ENCODE measurements around the gene MAGED2. TPM values are rescaled to one million over a fixed set of nuclear protein-coding genes. Genes with fewer than 3 reads are reported as not detected.
"Not testable (repeated sequence)": the region's sequence is repeated elsewhere in the genome, so short reads cannot be mapped to it uniquely, and the experiment has no call there.

The MAGED2 gene
- polyA plus RNA-seq, 3 donors, result 38.3 to 43.5 (median 39.1) TPM

GRCh38 chrX:54838583-54838982 is 31.0 kb downstream of the MAGED2 start:
- Histone ChIP-seq H3K27me3 (ENCODE audit: control insufficient read depth in 2 of 2, insufficient read depth in 2 of 2, low read length in 2 of 2) (no peaks in the 10 kb centered on the region), H3K9ac (ENCODE audit: insufficient read depth, low read length, poor library complexity, severe bottlenecking) (no peak overlapping the region), H3K9me3 (replicated peaks in 1 of 2; ENCODE audit: control insufficient read depth in 1 of 2, insufficient read depth in 1 of 2, low read length in 2 of 2) (peaks cover 0 to 3% of the 10 kb centered on the region in 2 donors), H3K27ac (ENCODE audit: low read depth in 1 of 2, low read length in 2 of 2) (no peak overlapping the region), H3K4me1 (ENCODE audit: control insufficient read depth in 1 of 2, insufficient read depth in 2 of 2, low read length in 2 of 2) (no peaks in the 10 kb centered on the region), H2AFZ (ENCODE audit: insufficient read depth, low read depth, low read length, poor library complexity, severe bottlenecking) (no peak overlapping the region), H4K20me1 (ENCODE audit: insufficient read depth, low read length) (no peaks in the 10 kb centered on the region), H3K79me2 (ENCODE audit: insufficient read depth, low read length) (no peaks in the 10 kb centered on the region), H3K4me2 (replicated peaks; ENCODE audit: extremely low read depth, low read length, poor library complexity, severe bottlenecking) (no peak overlapping the region), H3K36me3 (replicated peaks in 1 of 2; ENCODE audit: control insufficient read depth in 1 of 2, insufficient read depth in 2 of 2, low read length in 2 of 2) (no peaks in the 10 kb centered on the region), H3K4me3 (replicated peaks in 1 of 3; ENCODE audit: low read depth in 2 of 3, low read length in 3 of 3) (no peak overlapping the region)
- H3K36me3 Mint-ChIP-seq, result no peaks in the 10 kb centered on the region
- no peak for TF ChIP-seq CTCF (IDR thresholded peaks at IDR 0.05)
- 100% methylated on average over 1 of the region's 3 CpGs for WGBS (ENCODE audit: insufficient coverage)
- H3K27ac Mint-ChIP-seq, result no peak overlapping the region
- intact Hi-C loops (cut with micrococcal nuclease), result no loop called here
- H3K9me3 Mint-ChIP-seq, result peaks cover 0 to 7% (median 3%) of the 10 kb centered on the region in 7 donors
- H3K27me3 Mint-ChIP-seq (ENCODE audit: low read depth in 3 of 3), result peaks cover 0 to 6% (median 4%) of the 10 kb centered on the region in 3 donors
- no peak overlapping the region for H3K4me3 Mint-ChIP-seq
- DNase-seq, result no peak
- no peaks in the 10 kb centered on the region for H3K4me1 Mint-ChIP-seq

- H3K9me3 Mint-ChIP-seq; H4K20me1 ChIP-seq (ENCODE audit: insufficient read depth, low read length); H2AFZ ChIP-seq (ENCODE audit: insufficient read depth, low read depth, low read length, poor library complexity, severe bottlenecking); intact Hi-C loops (cut with micrococcal nuclease); H3K4me1 Mint-ChIP-seq; H3K27ac ChIP-seq (ENCODE audit: low read depth in 1 of 2, low read length in 2 of 2); H3K4me3 Mint-ChIP-seq; H3K4me1 ChIP-seq (ENCODE audit: control insufficient read depth in 1 of 2, insufficient read depth in 2 of 2, low read length in 2 of 2); H3K36me3 ChIP-seq (replicated peaks in 1 of 2; ENCODE audit: control insufficient read depth in 1 of 2, insufficient read depth in 2 of 2, low read length in 2 of 2); H3K27ac Mint-ChIP-seq; H3K27me3 Mint-ChIP-seq (ENCODE audit: low read depth in 3 of 3); H3K4me2 ChIP-seq (replicated peaks; ENCODE audit: extremely low read depth, low read length, poor library complexity, severe bottlenecking); DNase-seq; H3K9me3 ChIP-seq (replicated peaks in 1 of 2; ENCODE audit: control insufficient read depth in 1 of 2, insufficient read depth in 1 of 2, low read length in 2 of 2); H3K4me3 ChIP-seq (replicated peaks in 1 of 3; ENCODE audit: low read depth in 2 of 3, low read length in 3 of 3); H3K36me3 Mint-ChIP-seq; H3K27me3 ChIP-seq (ENCODE audit: control insufficient read depth in 2 of 2, insufficient read depth in 2 of 2, low read length in 2 of 2); H3K9ac ChIP-seq (ENCODE audit: insufficient read depth, low read length, poor library complexity, severe bottlenecking); H3K79me2 ChIP-seq (ENCODE audit: insufficient read depth, low read length): not testable (repeated sequence)
- no CpG with 5 or more reads among the region's 3 CpGs for whole genome bisulfite sequencing (ENCODE audit: insufficient coverage)
Observed at GRCh38 chrX:54841184-54841874, 33.8 kb downstream of the MAGED2 start.
